H1 (cell line): ENCODE measurements around the gene AP3M1.

Experiments used
- CBX5 ChIP-seq: fragments of 300-800, 300-1000 bp; sonication (generic); IDR thresholded peaks from 2 replicates; pipeline ENCODE4 v1.7.1; 2016; ENCODE audit warnings: antibody characterized with exemption, low read length, low read depth
- CREB1 ChIP-seq: IDR thresholded peaks from 2 replicates; pipeline ENCODE4 v1.6.1; 2012; ENCODE audit warnings: inconsistent platforms
- POLR2A ChIP-seq, 2 experiments: IDR thresholded peaks; 1 replicate in 1 of 2; 2 replicates in 1 of 2; pipeline ENCODE4 v1.6.1; 2011; ENCODE audit warnings: low read depth in 2 of 2, low read length in 2 of 2, mild to moderate bottlenecking in 2 of 2; ENCODE audit errors: control extremely low read depth in 1 of 2
- POLR2AphosphoS5 ChIP-seq: IDR thresholded peaks from 2 replicates; pipeline ENCODE4 v1.6.1; 2011; ENCODE audit warnings: low read depth, low read length
- SIRT6 ChIP-seq: IDR thresholded peaks from one replicate; pipeline ENCODE4 v1.7.1; 2012; ENCODE audit warnings: low read length, inconsistent platforms
- YY1 ChIP-seq: IDR thresholded peaks from 2 replicates; pipeline ENCODE4 v1.6.1; 2011; ENCODE audit warnings: low read depth, mild to moderate bottlenecking, low read length
- TF ChIP-seq, protein P1 (sequence below), 3 experiments: IDR thresholded peaks; 1 replicate in 2 of 3; 2 replicates in 1 of 3; pipeline versions ENCODE4 v1.5.1 to v1.6.1; 2011; ENCODE audit warnings: low read length in 3 of 3, mild to moderate bottlenecking in 3 of 3, inconsistent platforms in 2 of 3, low read depth in 1 of 3, moderate library complexity in 1 of 3; ENCODE audit not compliant: insufficient read depth in 1 of 3; ENCODE audit errors: control extremely low read depth in 1 of 3

- TF ChIP-seq POLR2AphosphoS5 = no peak
- TF ChIP-seq, protein P1, sequence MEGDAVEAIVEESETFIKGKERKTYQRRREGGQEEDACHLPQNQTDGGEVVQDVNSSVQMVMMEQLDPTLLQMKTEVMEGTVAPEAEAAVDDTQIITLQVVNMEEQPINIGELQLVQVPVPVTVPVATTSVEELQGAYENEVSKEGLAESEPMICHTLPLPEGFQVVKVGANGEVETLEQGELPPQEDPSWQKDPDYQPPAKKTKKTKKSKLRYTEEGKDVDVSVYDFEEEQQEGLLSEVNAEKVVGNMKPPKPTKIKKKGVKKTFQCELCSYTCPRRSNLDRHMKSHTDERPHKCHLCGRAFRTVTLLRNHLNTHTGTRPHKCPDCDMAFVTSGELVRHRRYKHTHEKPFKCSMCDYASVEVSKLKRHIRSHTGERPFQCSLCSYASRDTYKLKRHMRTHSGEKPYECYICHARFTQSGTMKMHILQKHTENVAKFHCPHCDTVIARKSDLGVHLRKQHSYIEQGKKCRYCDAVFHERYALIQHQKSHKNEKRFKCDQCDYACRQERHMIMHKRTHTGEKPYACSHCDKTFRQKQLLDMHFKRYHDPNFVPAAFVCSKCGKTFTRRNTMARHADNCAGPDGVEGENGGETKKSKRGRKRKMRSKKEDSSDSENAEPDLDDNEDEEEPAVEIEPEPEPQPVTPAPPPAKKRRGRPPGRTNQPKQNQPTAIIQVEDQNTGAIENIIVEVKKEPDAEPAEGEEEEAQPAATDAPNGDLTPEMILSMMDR (IDR thresholded peaks at IDR 0.05; ENCODE audit: control extremely low read depth in 1 of 3, insufficient read depth in 1 of 3, low read depth in 1 of 3, low read length in 3 of 3) = no peak
- no peak for TF ChIP-seq POLR2A (IDR thresholded peaks at IDR 0.05; ENCODE audit: control extremely low read depth in 1 of 2, low read depth in 2 of 2, low read length in 2 of 2)
- TF ChIP-seq YY1 = no peak
- no peak for TF ChIP-seq CBX5
- no peak for TF ChIP-seq CREB1
- no peak for TF ChIP-seq SIRT6
Measured at GRCh38 chr10:74199315-74199714, 48.7 kb upstream of the AP3M1 start.
